NCI-H2029 (cell line): Measurements from ENCODE around the gene LRRC36.

ENCODE experiments used
- DNase-seq: peaks from one replicate; lab custom pipeline; 2025; lab: John Stamatoyannopoulos, UW

Gene LRRC36

GRCh38 chr16:67294938-67295361 is 31.7 kb upstream of the LRRC36 start:
- DNase-seq = no peak

GRCh38 chr16:67296420-67296819 is 30.2 kb upstream of the LRRC36 start:
- DNase-seq = no peak

- DNase-seq = no peak
Measured at GRCh38 chr16:67298277-67298676, 28.3 kb upstream of the LRRC36 start.

- no peak for DNase-seq
Measured at GRCh38 chr16:67299269-67299668, 27.3 kb upstream of the LRRC36 start.

GRCh38 chr16:67301080-67301782 is 25.4 kb upstream of the LRRC36 start:
- no peak for DNase-seq

- no peak for DNase-seq
Measured at GRCh38 chr16:67302076-67302475, 24.5 kb upstream of the LRRC36 start.

- no peak for DNase-seq
Measured at GRCh38 chr16:67302970-67303369, 23.6 kb upstream of the LRRC36 start.

- no peak for DNase-seq
Measured at GRCh38 chr16:67304020-67304419, 22.6 kb upstream of the LRRC36 start.

- DNase-seq = no peak
Measured at GRCh38 chr16:67305216-67306071, 21.2 kb upstream of the LRRC36 start.

- no peak for DNase-seq
Measured at GRCh38 chr16:67310561-67310960, 16.1 kb upstream of the LRRC36 start.

- peak; percentile 68 for DNase-seq
Measured at GRCh38 chr16:67311607-67312488, 14.8 kb upstream of the LRRC36 start.

GRCh38 chr16:67312719-67313118 is 13.9 kb upstream of the LRRC36 start:
- DNase-seq = no peak

GRCh38 chr16:67317853-67318252 is 8.8 kb upstream of the LRRC36 start:
- no peak for DNase-seq

GRCh38 chr16:67326115-67326471 is 522 bp upstream of the LRRC36 start:
- no peak for DNase-seq

- no peak for DNase-seq
Measured at GRCh38 chr16:67327743-67328142, 1.1 kb downstream of the LRRC36 start.

- DNase-seq = no peak
Measured at GRCh38 chr16:67329901-67330300, 3.3 kb downstream of the LRRC36 start.

GRCh38 chr16:67333315-67333714 is 6.7 kb downstream of the LRRC36 start:
- no peak for DNase-seq

GRCh38 chr16:67336116-67336515 is 9.5 kb downstream of the LRRC36 start:
- no peak for DNase-seq

GRCh38 chr16:67336648-67337047 is 10.0 kb downstream of the LRRC36 start:
- DNase-seq = no peak

- no peak for DNase-seq
Measured at GRCh38 chr16:67339453-67339852, 12.8 kb downstream of the LRRC36 start.

- DNase-seq = no peak
Measured at GRCh38 chr16:67341250-67341649, 14.6 kb downstream of the LRRC36 start.

GRCh38 chr16:67342616-67343015 is 16.0 kb downstream of the LRRC36 start:
- DNase-seq = no peak
